DOHH2 (cell line): ENCODE data around the gene DAAM1.

Experiments used
- H3F3A ChIP-seq: fragments of 200-600 bp; sonication (generic), shearing (Covaris generic); 2 replicates; pipeline ENCODE4 v1.6.0; 2016; ENCODE audit warnings: antibody characterized with exemption, mild to moderate bottlenecking; ENCODE audit not compliant: control insufficient read depth, insufficient read depth
- H3K27ac ChIP-seq: fragments of 200-600 bp; sonication (generic); 2 replicates; pipeline ENCODE4 v1.5.1; 2014; ENCODE audit warnings: low read depth, mild to moderate bottlenecking, low read length, moderate library complexity
- H3K27me3 ChIP-seq: fragments of 200-600 bp; sonication (generic); 2 replicates; pipeline ENCODE4 v1.6.1; 2014; ENCODE audit warnings: mild to moderate bottlenecking, low read length, mixed read lengths; ENCODE audit not compliant: control insufficient read depth
- H3K36me3 ChIP-seq: fragments of 200-600 bp; sonication (generic); 2 replicates; pipeline ENCODE4 v1.6.1; 2014; ENCODE audit warnings: mild to moderate bottlenecking, low read length, moderate library complexity, mixed read lengths; ENCODE audit not compliant: control insufficient read depth
- H3K4me1 ChIP-seq: fragments of 200-600 bp; sonication (generic); 2 replicates; pipeline ENCODE4 v1.6.1; 2014; ENCODE audit warnings: mild to moderate bottlenecking, low read length, mixed read lengths; ENCODE audit not compliant: control insufficient read depth
- H3K4me2 ChIP-seq: fragments of 200-600 bp; sonication (generic); 2 replicates; pipeline ENCODE4 v1.6.0; 2014; ENCODE audit warnings: mild to moderate bottlenecking, low read length, moderate library complexity
- H3K4me3 ChIP-seq: fragments of 200-600 bp; sonication (generic); 2 replicates; pipeline ENCODE4 v1.5.1; 2014; ENCODE audit warnings: mild to moderate bottlenecking, low read length, mixed read lengths
- H3K79me2 ChIP-seq: fragments of 200-600 bp; sonication (generic); 2 replicates; pipeline ENCODE4 v1.6.1; 2014; ENCODE audit warnings: mild to moderate bottlenecking, low read length, mixed read lengths; ENCODE audit not compliant: control insufficient read depth
- H3K9me2 ChIP-seq: fragments of 200-600 bp; sonication (generic); replicated peaks from 2 replicates; pipeline ENCODE4 v1.6.1; 2014; ENCODE audit warnings: mild to moderate bottlenecking, low read length, mixed read lengths; ENCODE audit not compliant: control insufficient read depth
- H3K9me3 ChIP-seq: fragments of 200-600 bp; sonication (generic); 2 replicates; pipeline ENCODE4 v1.6.1; 2014; ENCODE audit warnings: antibody characterized with exemption, low read length, mixed read lengths; ENCODE audit not compliant: control insufficient read depth, insufficient read depth
- H4K20me1 ChIP-seq: fragments of 200-600 bp; sonication (generic); 2 replicates; pipeline ENCODE4 v1.6.0; 2014; ENCODE audit warnings: low read depth, mild to moderate bottlenecking, antibody characterized with exemption, low read length, moderate library complexity; ENCODE audit not compliant: control insufficient read depth, insufficient read depth
- CTCF ChIP-seq: fragments of 200-600 bp; sonication (generic); IDR thresholded peaks from one replicate; pipeline ENCODE4 v1.5.1; 2014; ENCODE audit warnings: antibody characterized with exemption, mild to moderate bottlenecking, low read depth, low read length; ENCODE audit not compliant: poor library complexity, severe bottlenecking
- EZH2phosphoT487 ChIP-seq: fragments of 200-600 bp; sonication (generic); IDR thresholded peaks from 2 replicates; pipeline ENCODE4 v1.6.1; 2017; ENCODE audit warnings: borderline replicate concordance, mild to moderate bottlenecking, antibody characterized with exemption, low read length, moderate library complexity, mixed read lengths

The DAAM1 gene

GRCh38 chr14:59277659-59278058 lies 89.2 kb downstream of the DAAM1 start:
- H3F3A ChIP-seq: peaks cover 3% of the 10 kb centered on the region; the same call in 1 of the 2 replicates
- no peaks in the 10 kb centered on the region for H3K9me3 ChIP-seq
- no peak overlapping the region for H3K4me3 ChIP-seq
- no peak overlapping the region for H3K4me2 ChIP-seq
- H3K9me2 ChIP-seq: no peaks in the 10 kb centered on the region
- H3K27ac ChIP-seq: no peak overlapping the region
- no peaks in the 10 kb centered on the region for H4K20me1 ChIP-seq
- no peaks in the 10 kb centered on the region for H3K79me2 ChIP-seq
- peaks cover 36% of the 10 kb centered on the region for H3K4me1 ChIP-seq
- H3K27me3 ChIP-seq: no peaks in the 10 kb centered on the region
- no peak for TF ChIP-seq CTCF
- TF ChIP-seq EZH2phosphoT487: no peak
- peaks cover 23% of the 10 kb centered on the region for H3K36me3 ChIP-seq

GRCh38 chr14:59278111-59278510 lies 89.6 kb downstream of the DAAM1 start:
- Histone ChIP-seq H3K4me2 (no peak overlapping the region), H3F3A (peaks cover 3% of the 10 kb centered on the region; the same call in 1 of the 2 replicates), H3K4me1 (peaks cover 32% of the 10 kb centered on the region)

GRCh38 chr14:59280961-59281360 lies 92.5 kb downstream of the DAAM1 start:
- H3K4me2 ChIP-seq: no peak overlapping the region
- H3K9me3 ChIP-seq: 0 out of 2 replicates have a peak, but pooled peaks cover 3% of the 10 kb centered on the region
- H3K27ac ChIP-seq: no peak overlapping the region
- H4K20me1 ChIP-seq: no peaks in the 10 kb centered on the region
- H3K4me1 ChIP-seq: peaks cover 5% of the 10 kb centered on the region
- no peaks in the 10 kb centered on the region for H3K79me2 ChIP-seq
- no peaks in the 10 kb centered on the region for H3K27me3 ChIP-seq
- H3K9me2 ChIP-seq: no peaks in the 10 kb centered on the region
- TF ChIP-seq EZH2phosphoT487 (no peak), CTCF (no peak)
- peaks cover 37% of the 10 kb centered on the region for H3K36me3 ChIP-seq
- no peak overlapping the region for H3K4me3 ChIP-seq
- H3F3A ChIP-seq: no peaks in the 10 kb centered on the region

More at GRCh38 chr14:59278111-59278510, 89.6 kb downstream of the DAAM1 start:
- no peaks in the 10 kb centered on the region for H3K79me2 ChIP-seq
- no peak overlapping the region for H3K4me3 ChIP-seq
- no peak for TF ChIP-seq EZH2phosphoT487
- no peak for TF ChIP-seq CTCF
- H3K9me2 ChIP-seq: no peaks in the 10 kb centered on the region
- no peaks in the 10 kb centered on the region for H3K27me3 ChIP-seq
- peaks cover 23% of the 10 kb centered on the region for H3K36me3 ChIP-seq
- no peaks in the 10 kb centered on the region for H4K20me1 ChIP-seq
- H3K9me3 ChIP-seq: no peaks in the 10 kb centered on the region
- H3K27ac ChIP-seq: no peak overlapping the region
